Endothelial cell of umbilical vein (primary cell): ENCODE results near the gene MPP4. TPM values are rescaled to one million over a fixed set of nuclear protein-coding genes. Genes with fewer than 3 reads are reported as not detected.

ENCODE experiments used
- BruUV-seq: library from RNA; stranded (reverse); fragments of 400-500 nt; replicated peaks from 2 replicates; lab custom pipeline; 2021; lab: Mats Ljungman, UMichigan
- CTCF ChIA-PET: fragments of 300-600, 350-600 bp; sonication (Branson Sonifier 250); formaldehyde crosslinking; loops from one replicate; lab custom pipeline; 2021; ENCODE audit warnings: antibody characterized with exemption, inconsistent platforms; lab: Charles Lee
- POLR2A ChIA-PET: fragments of 300-600, 350-600 bp; sonication (Branson Sonifier 250); formaldehyde crosslinking; loops from one replicate; lab custom pipeline; 2021; ENCODE audit warnings: antibody characterized with exemption, inconsistent platforms; lab: Charles Lee
- DNase-seq: peaks from one replicate; pipeline ENCODE4 v3.0.0-alpha.2; 2011; ENCODE audit warnings: low read depth, low spot score
- FAIRE-seq: peaks from 2 replicates; lab custom pipeline; 2011; peaks lifted over from hg19 to GRCh38; lab: Jason Lieb, UNC
- H2AFZ ChIP-seq: 2 replicates; pipeline ENCODE4 v1.6.0; 2012; ENCODE audit warnings: low read depth, low read length, control low read depth, inconsistent platforms
- H3K27ac ChIP-seq: 2 replicates; pipeline ENCODE4 v1.5.1; 2011; ENCODE audit warnings: low read depth, mild to moderate bottlenecking, control low read depth, low read length, moderate library complexity; ENCODE audit not compliant: insufficient read depth
- H3K27me3 ChIP-seq, 2 experiments: 2 replicates each; pipeline versions ENCODE4 v1.6.0 to v1.6.1; 2011; ENCODE audit warnings: low read length in 2 of 2, mixed read lengths in 1 of 2; ENCODE audit not compliant: control insufficient read depth in 2 of 2, insufficient read depth in 2 of 2
- H3K36me3 ChIP-seq, 2 experiments: 2 replicates in 1 of 2; 3 replicates in 1 of 2; pipeline ENCODE4 v1.5.1; 2011; ENCODE audit warnings: low read length in 2 of 2, mild to moderate bottlenecking in 1 of 2, moderate library complexity in 1 of 2; ENCODE audit not compliant: control insufficient read depth in 2 of 2, insufficient read depth in 2 of 2; ENCODE audit errors: extremely low read depth in 1 of 2
- H3K4me1 ChIP-seq: 3 replicates; pipeline ENCODE4 v1.5.1; 2011; ENCODE audit warnings: mild to moderate bottlenecking, low read length; ENCODE audit not compliant: control insufficient read depth, insufficient read depth; ENCODE audit errors: extremely low read depth
- H3K4me2 ChIP-seq: 2 replicates; pipeline ENCODE4 v1.6.1; 2011; ENCODE audit warnings: low read length, control low read depth, mixed read lengths; ENCODE audit not compliant: insufficient read depth
- H3K4me3 ChIP-seq, 3 experiments: fragments of 200-600 bp in 1 of 3; sonication (generic), shearing (Covaris generic) in 1 of 3; replicated peaks in 1 of 3; 2 replicates each; pipeline ENCODE4 v1.5.1; 2011 to 2016; ENCODE audit warnings: control low read depth in 3 of 3, low read length in 3 of 3, mild to moderate bottlenecking in 2 of 3, inconsistent platforms in 1 of 3, low read depth in 1 of 3, moderate library complexity in 1 of 3; ENCODE audit not compliant: insufficient read depth in 1 of 3
- H3K79me2 ChIP-seq: 2 replicates; pipeline ENCODE4 v1.6.0; 2012; ENCODE audit warnings: low read length, inconsistent platforms; ENCODE audit not compliant: control insufficient read depth, insufficient read depth
- H3K9ac ChIP-seq: replicated peaks from 2 replicates; pipeline ENCODE3; 2011; ENCODE audit warnings: low read length, control low read depth; ENCODE audit not compliant: insufficient read depth; ENCODE audit errors: extremely low read depth
- H3K9me1 ChIP-seq: replicated peaks from 3 replicates; pipeline ENCODE4 v1.6.0; 2011; ENCODE audit warnings: mild to moderate bottlenecking, low read length; ENCODE audit not compliant: control insufficient read depth, insufficient read depth; ENCODE audit errors: extremely low read depth
- H3K9me3 ChIP-seq: replicated peaks from 2 replicates; pipeline ENCODE4 v1.5.1; 2012; ENCODE audit warnings: low read length, inconsistent platforms; ENCODE audit not compliant: control insufficient read depth, insufficient read depth
- H4K20me1 ChIP-seq: replicated peaks from 2 replicates; pipeline ENCODE3; 2011; ENCODE audit warnings: mild to moderate bottlenecking, low read length; ENCODE audit not compliant: control insufficient read depth, insufficient read depth; ENCODE audit errors: extremely low read depth
- EZH2 ChIP-seq: IDR thresholded peaks from 2 replicates; pipeline ENCODE4 v1.6.1; 2012; ENCODE audit warnings: borderline replicate concordance, low read depth, mild to moderate bottlenecking, moderate library complexity, low read length, inconsistent platforms; ENCODE audit not compliant: severe bottlenecking
- FOS ChIP-seq: IDR thresholded peaks from 2 replicates; pipeline ENCODE4 v1.6.1; 2011; ENCODE audit warnings: mild to moderate bottlenecking, low read length, moderate library complexity, borderline replicate concordance; ENCODE audit not compliant: insufficient read depth
- GATA2 ChIP-seq: IDR thresholded peaks from 2 replicates; pipeline ENCODE4 v1.7.0; 2011; ENCODE audit warnings: low read depth, mild to moderate bottlenecking, moderate library complexity, mixed read lengths, low read length; ENCODE audit not compliant: insufficient read length, insufficient read depth
- JUN ChIP-seq: IDR thresholded peaks from 2 replicates; pipeline ENCODE4 v1.6.1; 2011; ENCODE audit warnings: borderline replicate concordance, low read depth; ENCODE audit not compliant: insufficient read length, insufficient read depth
- MYC ChIP-seq: IDR thresholded peaks from one replicate; pipeline ENCODE4 v1.6.1; 2011; ENCODE audit warnings: mild to moderate bottlenecking, low read depth, low read length
- POLR2A ChIP-seq: IDR thresholded peaks from 2 replicates; pipeline ENCODE4 v1.6.1; 2012; ENCODE audit warnings: low read depth, mild to moderate bottlenecking, control low read depth, low read length
- POLR2AphosphoS5 ChIP-seq: IDR thresholded peaks from 2 replicates; pipeline ENCODE4 v1.6.1; 2012; ENCODE audit warnings: low read depth, mild to moderate bottlenecking, control low read depth, low read length, moderate library complexity; ENCODE audit not compliant: insufficient read depth
- dilution Hi-C: fragments of 300-500 bp; cut with MboI; formaldehyde crosslinking; loops from one replicate; pipeline ENCODE4 v1.15.0; 2019; ENCODE audit warnings: low sequenced_read_pairs; ENCODE audit not compliant: extremely low pct_ligation_motif_present
- intact Hi-C: fragments of 100-400 bp; cut with micrococcal nuclease; formaldehyde crosslinking; loops from one replicate; pipeline ENCODE4 v1.10.0; 2022
- polyA plus RNA-seq, 4 experiments: library from polyadenylated mRNA; depleted of rRNA in 3 of 4; stranded (reverse) in 3 of 4; unstranded in 1 of 4; fragments of >200 nt; gene quantifications; 2 replicates each; pipeline versions ENCODE4 v1.2.1 to v1.2.3, GENCODE V29; 2011 to 2012; ENCODE audit warnings: missing spikeins in 1 of 4
- total RNA-seq: library from RNA; stranded (reverse); gene quantifications from 2 replicates; pipeline ENCODE4 v1.2.3, GENCODE V29; 2021
- TF ChIP-seq, protein P1 (sequence below): IDR thresholded peaks from 2 replicates; pipeline ENCODE4 v1.6.1; 2011; ENCODE audit not compliant: insufficient read depth, insufficient read length
- TF ChIP-seq, protein P2 (sequence below), 2 donors: IDR thresholded peaks; 1 replicate in 1 of 2; 2 replicates in 1 of 2; pipeline ENCODE4 v1.5.1; 2011; ENCODE audit warnings: low read length in 2 of 2, mild to moderate bottlenecking in 2 of 2, moderate library complexity in 2 of 2, control low read depth in 1 of 2, inconsistent platforms in 1 of 2, low read depth in 1 of 2; ENCODE audit not compliant: insufficient read depth in 1 of 2; ENCODE audit errors: extremely low read depth in 1 of 2

MPP4 gene
- total and polyA plus RNA-seq, 2 donors (not counting 3 experiments of a cell fraction or from before 2014, with no cell fraction given): 5.6 to 7.6 TPM

DNA sequence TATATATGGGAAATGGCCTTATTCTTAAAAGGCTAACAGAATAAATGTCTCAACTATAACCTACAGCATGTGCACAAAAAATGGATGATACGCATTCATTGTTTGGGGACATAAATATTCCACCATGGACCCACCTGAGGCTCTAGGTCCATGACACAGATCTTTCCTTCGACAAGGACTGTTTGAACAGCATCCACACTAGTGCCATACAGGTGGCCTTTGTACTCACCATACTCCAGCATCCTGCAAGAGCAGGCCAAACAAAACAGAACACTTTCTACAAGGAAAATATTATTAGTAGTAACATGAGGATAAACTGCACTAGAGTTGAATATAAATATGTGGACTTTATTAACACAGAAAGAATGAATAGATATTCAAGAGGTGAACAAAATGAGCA lies 49.0 kb downstream of the MPP4 start:
- Histone ChIP-seq H3K9me1 (no peaks in the 10 kb centered on the region), H4K20me1 (no peaks in the 10 kb centered on the region), H3K79me2 (no peaks in the 10 kb centered on the region), H3K4me1 (peaks cover 15% of the 10 kb centered on the region), H2AFZ (no peak overlapping the region), H3K9me3 (no peaks in the 10 kb centered on the region), H3K27me3 (no peaks in the 10 kb centered on the region), H3K27ac (no peak overlapping the region), H3K36me3 (no peaks in the 10 kb centered on the region), H3K4me3 (no peak overlapping the region), H3K9ac (no peak overlapping the region), H3K4me2 (no peak overlapping the region)
- CTCF ChIA-PET: interaction anchor here (0.5 kb wide), 1 partner anchor 196 kb away, joined by 3 read pairs; no protein-coding TSS in a partner anchor
- no peak for DNase-seq
- BruUV-seq: no TSS peak
- POLR2A ChIA-PET: no interaction called here
- dilution Hi-C loops (no loop called here), intact Hi-C loops (no loop called here)
- TF ChIP-seq GATA2: no peak
- no peak for TF ChIP-seq FOS
- TF ChIP-seq JUN: no peak
- no peak for TF ChIP-seq EZH2
- no peak for TF ChIP-seq POLR2A
- no peak for FAIRE-seq

DNA sequence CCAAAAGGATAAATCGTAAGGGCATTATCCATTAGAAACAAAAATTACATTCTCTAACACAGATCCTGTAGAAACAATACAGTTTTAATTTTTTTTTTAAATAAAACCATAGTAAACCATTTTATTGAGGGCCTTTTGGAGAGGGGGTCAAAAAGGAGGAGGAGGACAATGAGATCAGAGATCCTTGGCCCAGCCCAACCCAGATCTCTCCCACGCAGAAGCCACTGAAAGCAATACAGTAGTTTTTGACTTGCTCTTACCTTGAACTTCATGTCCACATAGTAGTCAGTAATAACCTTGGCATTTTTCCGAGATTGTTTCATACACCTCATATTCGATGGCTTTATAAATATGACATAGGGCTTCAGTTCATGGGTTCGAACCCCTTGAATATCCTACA lies 51.0 kb downstream of the MPP4 start:
- POLR2A ChIA-PET: interaction anchor here (0.6 kb wide), 1 partner anchor 18 kb away, joined by 4 read pairs; no protein-coding TSS in a partner anchor
- Histone ChIP-seq H3K4me3 (no peak overlapping the region), H3K9me3 (no peaks in the 10 kb centered on the region), H4K20me1 (no peaks in the 10 kb centered on the region), H3K27ac (no peak overlapping the region), H3K4me2 (no peak overlapping the region), H3K36me3 (no peaks in the 10 kb centered on the region), H2AFZ (no peak overlapping the region), H3K9ac (no peak overlapping the region), H3K79me2 (no peaks in the 10 kb centered on the region), H3K4me1 (peaks cover 8% of the 10 kb centered on the region), H3K9me1 (no peaks in the 10 kb centered on the region), H3K27me3 (no peaks in the 10 kb centered on the region)
- DNase-seq: no peak
- FAIRE-seq: no peak
- no peak for TF ChIP-seq EZH2
- TF ChIP-seq FOS: no peak
- no peak for TF ChIP-seq JUN
- no peak for TF ChIP-seq GATA2
- no peak for TF ChIP-seq POLR2AphosphoS5
- no peak for TF ChIP-seq POLR2A
- TF ChIP-seq MYC: no peak
- TF ChIP-seq, protein P1, sequence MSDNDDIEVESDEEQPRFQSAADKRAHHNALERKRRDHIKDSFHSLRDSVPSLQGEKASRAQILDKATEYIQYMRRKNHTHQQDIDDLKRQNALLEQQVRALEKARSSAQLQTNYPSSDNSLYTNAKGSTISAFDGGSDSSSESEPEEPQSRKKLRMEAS: no peak
- TF ChIP-seq, protein P2, sequence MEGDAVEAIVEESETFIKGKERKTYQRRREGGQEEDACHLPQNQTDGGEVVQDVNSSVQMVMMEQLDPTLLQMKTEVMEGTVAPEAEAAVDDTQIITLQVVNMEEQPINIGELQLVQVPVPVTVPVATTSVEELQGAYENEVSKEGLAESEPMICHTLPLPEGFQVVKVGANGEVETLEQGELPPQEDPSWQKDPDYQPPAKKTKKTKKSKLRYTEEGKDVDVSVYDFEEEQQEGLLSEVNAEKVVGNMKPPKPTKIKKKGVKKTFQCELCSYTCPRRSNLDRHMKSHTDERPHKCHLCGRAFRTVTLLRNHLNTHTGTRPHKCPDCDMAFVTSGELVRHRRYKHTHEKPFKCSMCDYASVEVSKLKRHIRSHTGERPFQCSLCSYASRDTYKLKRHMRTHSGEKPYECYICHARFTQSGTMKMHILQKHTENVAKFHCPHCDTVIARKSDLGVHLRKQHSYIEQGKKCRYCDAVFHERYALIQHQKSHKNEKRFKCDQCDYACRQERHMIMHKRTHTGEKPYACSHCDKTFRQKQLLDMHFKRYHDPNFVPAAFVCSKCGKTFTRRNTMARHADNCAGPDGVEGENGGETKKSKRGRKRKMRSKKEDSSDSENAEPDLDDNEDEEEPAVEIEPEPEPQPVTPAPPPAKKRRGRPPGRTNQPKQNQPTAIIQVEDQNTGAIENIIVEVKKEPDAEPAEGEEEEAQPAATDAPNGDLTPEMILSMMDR (IDR thresholded peaks at IDR 0.05; ENCODE audit: extremely low read depth in 1 of 2, insufficient read depth in 1 of 2, low read depth in 1 of 2, low read length in 2 of 2): no peak
- CTCF ChIA-PET: no interaction called here
- intact Hi-C loops (no loop called here), dilution Hi-C loops (no loop called here)
- BruUV-seq: no TSS peak
